SK-N-SH treated with all-trans-retinoic acid at 6 μM for 48 hours (cell line): Measurements from ENCODE around the gene DYTN.

Source experiments
- ATAC-seq: fragments of 200-7000 bp; cut with Tn5 transposase; 3 replicates; pipeline ENCODE4 v1.9.1; 2020; ENCODE audit warnings: mild to moderate bottlenecking, moderate library complexity
- BACH2 ChIP-seq: fragments of 250-450 bp; sonication (Bioruptor Pico); IDR thresholded peaks from 2 replicates; pipeline ENCODE4 v1.9.0; 2021; ENCODE audit warnings: mild to moderate bottlenecking, borderline replicate concordance
- CREB5 ChIP-seq: fragments of 250-450 bp; sonication (Bioruptor Pico); IDR thresholded peaks from 2 replicates; pipeline ENCODE4 v1.5.1; 2020; ENCODE audit warnings: low read depth, mild to moderate bottlenecking, moderate library complexity
- CSDC2 ChIP-seq: fragments of 250-450 bp; sonication (Bioruptor Pico); IDR thresholded peaks from 2 replicates; pipeline ENCODE4 v1.5.0; 2020; ENCODE audit warnings: mild to moderate bottlenecking, moderate library complexity
- ESRRG ChIP-seq: fragments of 250-450 bp; sonication (Bioruptor Pico); IDR thresholded peaks from 2 replicates; pipeline ENCODE4 v1.6.1; 2021; ENCODE audit warnings: mild to moderate bottlenecking
- GLIS3 ChIP-seq: fragments of 250-450 bp; sonication (Bioruptor Pico); IDR thresholded peaks from 2 replicates; pipeline ENCODE4 v1.5.0; 2020; ENCODE audit warnings: mild to moderate bottlenecking, moderate library complexity
- ISL1 ChIP-seq: fragments of 250-450 bp; sonication (Bioruptor Pico); IDR thresholded peaks from 2 replicates; pipeline ENCODE4 v2.1.2; 2022; ENCODE audit warnings: mild to moderate bottlenecking, moderate library complexity
- OSR1 ChIP-seq: fragments of 250-450 bp; sonication (Bioruptor Pico); IDR thresholded peaks from 2 replicates; pipeline ENCODE4 v1.8.0; 2022; ENCODE audit warnings: moderate library complexity, mild to moderate bottlenecking, inconsistent platforms
- PATZ1 ChIP-seq: fragments of 250-450 bp; sonication (Bioruptor Pico); IDR thresholded peaks from 2 replicates; pipeline ENCODE4 v1.8.0; 2020; ENCODE audit warnings: mild to moderate bottlenecking, moderate library complexity, borderline replicate concordance
- POU6F1 ChIP-seq: fragments of 250-450 bp; sonication (Bioruptor Pico); IDR thresholded peaks from 2 replicates; pipeline ENCODE4 v1.8.0; 2021; ENCODE audit warnings: low read depth, mild to moderate bottlenecking, moderate library complexity, borderline replicate concordance
- PPARA ChIP-seq: fragments of 250-450 bp; sonication (Bioruptor Pico); IDR thresholded peaks from 2 replicates; pipeline ENCODE4 v1.5.0; 2020; ENCODE audit warnings: mild to moderate bottlenecking, borderline replicate concordance
- RARB ChIP-seq: fragments of 250-450 bp; sonication (Bioruptor Pico); IDR thresholded peaks from 2 replicates; pipeline ENCODE4 v1.8.0; 2021; ENCODE audit warnings: mild to moderate bottlenecking, moderate library complexity
- SNAI2 ChIP-seq: fragments of 250-450 bp; sonication (Bioruptor Pico); IDR thresholded peaks from 2 replicates; pipeline ENCODE4 v1.5.0; 2020; ENCODE audit warnings: mild to moderate bottlenecking, moderate library complexity
- TOX ChIP-seq: fragments of 250-450 bp; sonication (Bioruptor Pico); IDR thresholded peaks from 2 replicates; pipeline ENCODE4 v1.8.0; 2021; ENCODE audit warnings: mild to moderate bottlenecking, moderate library complexity, borderline replicate concordance
- ZC3H10 ChIP-seq: fragments of 250-450 bp; sonication (Bioruptor Pico); IDR thresholded peaks from 2 replicates; pipeline ENCODE4 v1.5.1; 2021; ENCODE audit warnings: mild to moderate bottlenecking, moderate library complexity
- ZFP30 ChIP-seq: fragments of 450-650 bp; formaldehyde crosslinking; IDR thresholded peaks from 2 replicates; pipeline ENCODE4 v1.5.0; 2022; ENCODE audit warnings: mild to moderate bottlenecking, moderate library complexity
- ZNF565 ChIP-seq: fragments of 450-650 bp; formaldehyde crosslinking; conservative IDR thresholded peaks from 2 replicates; pipeline ENCODE4 v1.5.0; 2020; ENCODE audit warnings: low read depth, mild to moderate bottlenecking, moderate library complexity
- ZNF70 ChIP-seq: fragments of 450-650 bp; formaldehyde crosslinking; IDR thresholded peaks from 2 replicates; pipeline ENCODE4 v1.5.0; 2020; ENCODE audit warnings: mild to moderate bottlenecking, moderate library complexity
- ZNF8 ChIP-seq: fragments of 450-650 bp; formaldehyde crosslinking; IDR thresholded peaks from 2 replicates; pipeline ENCODE4 v1.5.0; 2020; ENCODE audit warnings: mild to moderate bottlenecking, moderate library complexity
- TF ChIP-seq, protein P1 (sequence below): fragments of 250-450 bp; sonication (Bioruptor Pico); IDR thresholded peaks from 2 replicates; pipeline ENCODE4 v1.5.0; 2020; ENCODE audit warnings: mild to moderate bottlenecking, moderate library complexity
- TF ChIP-seq, protein P2 (sequence below): fragments of 250-450 bp; sonication (Bioruptor Pico); IDR thresholded peaks from 2 replicates; pipeline ENCODE4 v1.5.1; 2021; ENCODE audit warnings: mild to moderate bottlenecking, moderate library complexity

Gene DYTN

GRCh38 chr2:206683546-206683945, 34.6 kb downstream of the DYTN start:
- ATAC-seq = no peak
- no peak for TF ChIP-seq ZNF70 (CRISPR knock-in tag)
- TF ChIP-seq CREB5 = no peak
- TF ChIP-seq, protein P1, sequence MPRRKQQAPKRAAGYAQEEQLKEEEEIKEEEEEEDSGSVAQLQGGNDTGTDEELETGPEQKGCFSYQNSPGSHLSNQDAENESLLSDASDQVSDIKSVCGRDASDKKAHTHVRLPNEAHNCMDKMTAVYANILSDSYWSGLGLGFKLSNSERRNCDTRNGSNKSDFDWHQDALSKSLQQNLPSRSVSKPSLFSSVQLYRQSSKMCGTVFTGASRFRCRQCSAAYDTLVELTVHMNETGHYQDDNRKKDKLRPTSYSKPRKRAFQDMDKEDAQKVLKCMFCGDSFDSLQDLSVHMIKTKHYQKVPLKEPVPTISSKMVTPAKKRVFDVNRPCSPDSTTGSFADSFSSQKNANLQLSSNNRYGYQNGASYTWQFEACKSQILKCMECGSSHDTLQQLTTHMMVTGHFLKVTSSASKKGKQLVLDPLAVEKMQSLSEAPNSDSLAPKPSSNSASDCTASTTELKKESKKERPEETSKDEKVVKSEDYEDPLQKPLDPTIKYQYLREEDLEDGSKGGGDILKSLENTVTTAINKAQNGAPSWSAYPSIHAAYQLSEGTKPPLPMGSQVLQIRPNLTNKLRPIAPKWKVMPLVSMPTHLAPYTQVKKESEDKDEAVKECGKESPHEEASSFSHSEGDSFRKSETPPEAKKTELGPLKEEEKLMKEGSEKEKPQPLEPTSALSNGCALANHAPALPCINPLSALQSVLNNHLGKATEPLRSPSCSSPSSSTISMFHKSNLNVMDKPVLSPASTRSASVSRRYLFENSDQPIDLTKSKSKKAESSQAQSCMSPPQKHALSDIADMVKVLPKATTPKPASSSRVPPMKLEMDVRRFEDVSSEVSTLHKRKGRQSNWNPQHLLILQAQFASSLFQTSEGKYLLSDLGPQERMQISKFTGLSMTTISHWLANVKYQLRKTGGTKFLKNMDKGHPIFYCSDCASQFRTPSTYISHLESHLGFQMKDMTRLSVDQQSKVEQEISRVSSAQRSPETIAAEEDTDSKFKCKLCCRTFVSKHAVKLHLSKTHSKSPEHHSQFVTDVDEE (CRISPR knock-in tag) = no peak
- no peak for TF ChIP-seq ZNF565
- no peak for TF ChIP-seq BACH2 (CRISPR knock-in tag)
- no peak for TF ChIP-seq ISL1 (CRISPR knock-in tag)
- no peak for TF ChIP-seq ZNF8 (CRISPR knock-in tag)
- no peak for TF ChIP-seq ZC3H10 (CRISPR knock-in tag)
- no peak for TF ChIP-seq OSR1 (CRISPR knock-in tag)
- TF ChIP-seq SNAI2 (CRISPR knock-in tag) = no peak
- TF ChIP-seq PATZ1 (CRISPR knock-in tag) = no peak
- TF ChIP-seq TOX (CRISPR knock-in tag) = no peak
- TF ChIP-seq RARB = no peak
- TF ChIP-seq GLIS3 (CRISPR knock-in tag) = no peak
- no peak for TF ChIP-seq CSDC2 (CRISPR knock-in tag)
- TF ChIP-seq ESRRG (CRISPR knock-in tag) = no peak
- TF ChIP-seq, protein P2, sequence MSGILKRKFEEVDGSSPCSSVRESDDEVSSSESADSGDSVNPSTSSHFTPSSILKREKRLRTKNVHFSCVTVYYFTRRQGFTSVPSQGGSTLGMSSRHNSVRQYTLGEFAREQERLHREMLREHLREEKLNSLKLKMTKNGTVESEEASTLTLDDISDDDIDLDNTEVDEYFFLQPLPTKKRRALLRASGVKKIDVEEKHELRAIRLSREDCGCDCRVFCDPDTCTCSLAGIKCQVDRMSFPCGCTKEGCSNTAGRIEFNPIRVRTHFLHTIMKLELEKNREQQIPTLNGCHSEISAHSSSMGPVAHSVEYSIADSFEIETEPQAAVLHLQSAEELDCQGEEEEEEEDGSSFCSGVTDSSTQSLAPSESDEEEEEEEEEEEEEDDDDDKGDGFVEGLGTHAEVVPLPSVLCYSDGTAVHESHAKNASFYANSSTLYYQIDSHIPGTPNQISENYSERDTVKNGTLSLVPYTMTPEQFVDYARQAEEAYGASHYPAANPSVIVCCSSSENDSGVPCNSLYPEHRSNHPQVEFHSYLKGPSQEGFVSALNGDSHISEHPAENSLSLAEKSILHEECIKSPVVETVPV (CRISPR knock-in tag) = no peak
- no peak for TF ChIP-seq PPARA (CRISPR knock-in tag)
- TF ChIP-seq, all 23 proteins: peak for 0

- TF ChIP-seq RARB (no peak), POU6F1 (CRISPR knock-in tag) (no peak), ZC3H10 (CRISPR knock-in tag) (no peak), ZNF8 (CRISPR knock-in tag) (no peak), SNAI2 (CRISPR knock-in tag) (no peak), ZFP30 (CRISPR knock-in tag) (no peak)
- ATAC-seq = no peak
Observed at GRCh38 chr2:206670531-206671319, 47.5 kb downstream of the DYTN start.

- no peak for ATAC-seq
- no peak for TF ChIP-seq ESRRG (CRISPR knock-in tag)
- TF ChIP-seq, all 23 proteins: peak for 0
Observed at GRCh38 chr2:206665251-206665650, 52.9 kb downstream of the DYTN start.
